Mesenchymal stem cell (in vitro differentiated cells and primary cell): ENCODE results near the gene ITGA2B.
"Not testable (repeated sequence)": the region's sequence is repeated elsewhere in the genome, so short reads cannot be mapped to it uniquely, and the experiment has no call there.

ENCODE experiments used
- DNase-seq: peaks from one replicate; pipeline ENCODE4 v3.0.0-alpha.2; 2013
- H2AFZ ChIP-seq: one replicate; pipeline ENCODE4 v1.6.1; 2013; ENCODE audit warnings: low read depth, mild to moderate bottlenecking, control low read depth, inconsistent platforms, low read length, moderate library complexity
- H2AK5ac ChIP-seq: 2 replicates; pipeline ENCODE4 v1.6.1; 2013; ENCODE audit warnings: low read length, moderate library complexity, mild to moderate bottlenecking, inconsistent platforms; ENCODE audit not compliant: severe bottlenecking
- H2BK120ac ChIP-seq: one replicate; pipeline ENCODE4 v1.6.1; 2013; ENCODE audit warnings: low read depth, mild to moderate bottlenecking, inconsistent platforms, low read length, moderate library complexity
- H2BK12ac ChIP-seq, 2 experiments: one replicate each; pipeline ENCODE4 v1.6.1; 2013; ENCODE audit warnings: inconsistent platforms in 2 of 2, low read length in 2 of 2, mild to moderate bottlenecking in 2 of 2, moderate library complexity in 2 of 2, control low read depth in 1 of 2
- H2BK15ac ChIP-seq: one replicate; pipeline ENCODE4 v1.6.1; 2013; ENCODE audit warnings: mild to moderate bottlenecking, low read depth, inconsistent platforms; ENCODE audit not compliant: poor library complexity, severe bottlenecking
- H2BK5ac ChIP-seq: 2 replicates; pipeline ENCODE4 v1.6.1; 2013; ENCODE audit warnings: low read depth, mild to moderate bottlenecking, low read length, control low read depth, inconsistent platforms; ENCODE audit not compliant: poor library complexity, severe bottlenecking
- H3K14ac ChIP-seq, 2 experiments: one replicate each; pipeline ENCODE4 v1.6.1; 2013; ENCODE audit warnings: inconsistent platforms in 2 of 2, low read length in 2 of 2, control low read depth in 1 of 2, mild to moderate bottlenecking in 1 of 2, moderate library complexity in 1 of 2
- H3K18ac ChIP-seq, 2 experiments: one replicate each; pipeline ENCODE4 v1.6.1; 2013; ENCODE audit warnings: inconsistent platforms in 2 of 2, low read length in 2 of 2, control low read depth in 1 of 2, low read depth in 1 of 2, mild to moderate bottlenecking in 1 of 2
- H3K23ac ChIP-seq, 2 experiments: one replicate each; pipeline ENCODE4 v1.6.1; 2013; ENCODE audit warnings: inconsistent platforms in 2 of 2, low read length in 2 of 2, mild to moderate bottlenecking in 2 of 2, moderate library complexity in 2 of 2, control low read depth in 1 of 2
- H3K27ac ChIP-seq: 2 replicates; pipeline ENCODE4 v1.5.1; 2013; ENCODE audit warnings: mild to moderate bottlenecking, moderate library complexity, low read length, control low read depth, inconsistent platforms; ENCODE audit not compliant: poor library complexity, severe bottlenecking
- H3K27me3 ChIP-seq, 2 experiments: 2 replicates each; pipeline versions ENCODE4 v1.6.1 to v1.7.0; 2013; ENCODE audit warnings: low read length in 2 of 2, mild to moderate bottlenecking in 2 of 2, moderate library complexity in 2 of 2, control low read depth in 1 of 2, inconsistent platforms in 1 of 2; ENCODE audit not compliant: control insufficient read depth in 1 of 2, insufficient read depth in 1 of 2
- H3K36me3 ChIP-seq, 2 experiments: 2 replicates each; pipeline versions ENCODE4 v1.6.1 to v1.7.0; 2013; ENCODE audit warnings: low read length in 2 of 2, control low read depth in 1 of 2, inconsistent platforms in 1 of 2, low read depth in 1 of 2, mild to moderate bottlenecking in 1 of 2; ENCODE audit not compliant: insufficient read depth in 2 of 2, control insufficient read depth in 1 of 2
- H3K4ac ChIP-seq, 2 experiments: one replicate each; pipeline ENCODE4 v1.6.1; 2013; ENCODE audit warnings: inconsistent platforms in 2 of 2, low read length in 2 of 2, mild to moderate bottlenecking in 2 of 2, moderate library complexity in 2 of 2, control low read depth in 1 of 2, low read depth in 1 of 2
- H3K4me1 ChIP-seq: 2 replicates; pipeline ENCODE4 v1.6.1; 2013; ENCODE audit warnings: low read depth, low read length, control low read depth; ENCODE audit not compliant: control insufficient read depth, insufficient read depth
- H3K4me2 ChIP-seq: 2 replicates; pipeline ENCODE4 v1.6.1; 2013; ENCODE audit warnings: low read length, mild to moderate bottlenecking, inconsistent platforms; ENCODE audit not compliant: poor library complexity, severe bottlenecking
- H3K4me3 ChIP-seq, 2 experiments: 2 replicates each; pipeline versions ENCODE4 v1.5.1 to v1.7.0; 2013; ENCODE audit warnings: low read length in 2 of 2, mild to moderate bottlenecking in 2 of 2, control low read depth in 1 of 2, low read depth in 1 of 2; ENCODE audit not compliant: insufficient read depth in 1 of 2
- H3K79me1 ChIP-seq: replicated peaks from 2 replicates; pipeline ENCODE4 v1.6.1; 2013; ENCODE audit warnings: mild to moderate bottlenecking, control low read depth, low read length, inconsistent platforms; ENCODE audit not compliant: poor library complexity, severe bottlenecking
- H3K9ac ChIP-seq: 2 replicates; pipeline ENCODE4 v1.7.0; 2013; ENCODE audit warnings: mild to moderate bottlenecking, low read length, moderate library complexity
- H3K9me3 ChIP-seq: 2 replicates; pipeline ENCODE4 v1.7.0; 2013; ENCODE audit warnings: mild to moderate bottlenecking, low read length; ENCODE audit not compliant: control insufficient read depth
- H4K8ac ChIP-seq: one replicate; pipeline ENCODE4 v1.6.1; 2013; ENCODE audit warnings: inconsistent platforms, mild to moderate bottlenecking, low read length, moderate library complexity
- H4K91ac ChIP-seq: one replicate; pipeline ENCODE4 v1.6.1; 2013; ENCODE audit warnings: mild to moderate bottlenecking, low read length, inconsistent platforms
- WGBS: methylation state at CpG from one replicate; pipeline ENCODE4 v1.1.7; 2013; ENCODE audit warnings: mixed read lengths; 5-methylcytosine and 5-hydroxymethylcytosine counted together

Gene ITGA2B

GRCh38 chr17:44348234-44348987, 41.0 kb downstream of the ITGA2B start:
- no peak overlapping the region for H2AK5ac ChIP-seq
- peak; percentile 40 for DNase-seq
- H3K4me2 ChIP-seq = no peak overlapping the region
- H3K27ac ChIP-seq = no peak overlapping the region
- H4K8ac ChIP-seq = no peak overlapping the region
- no peak overlapping the region for H3K23ac ChIP-seq
- H3K18ac ChIP-seq = peak overlapping the region in 1 of 2 experiments; percentile 30
- H3K4me1 ChIP-seq = peaks cover 17% of the 10 kb centered on the region
- H3K27me3 ChIP-seq = no peaks in the 10 kb centered on the region
- peak overlapping the region; percentile 5 for H3K9ac ChIP-seq
- H3K79me1 ChIP-seq = peaks cover 24% of the 10 kb centered on the region
- H2BK5ac ChIP-seq = no peak overlapping the region
- H2BK15ac ChIP-seq = no peak overlapping the region
- H3K4ac ChIP-seq = no peak overlapping the region
- H2BK12ac ChIP-seq = no peak overlapping the region
- H4K91ac ChIP-seq = no peak overlapping the region
- no peak overlapping the region for H3K14ac ChIP-seq
- H2BK120ac ChIP-seq = no peak overlapping the region
- H3K9me3 ChIP-seq = no peaks in the 10 kb centered on the region
- peaks cover 42 to 50% of the 10 kb centered on the region in 2 experiments for H3K36me3 ChIP-seq
- WGBS = 90% methylated on average over 9 of the region's 9 CpGs
- no peak overlapping the region for H2AFZ ChIP-seq
- no peak overlapping the region for H3K4me3 ChIP-seq

- WGBS = 94% methylated on average over 16 of the region's 18 CpGs
- not testable (repeated sequence) for H3K23ac ChIP-seq, H2BK5ac ChIP-seq, H4K91ac ChIP-seq, H3K9me3 ChIP-seq, DNase-seq, H3K27ac ChIP-seq, H2AFZ ChIP-seq, H3K18ac ChIP-seq, H3K4me3 ChIP-seq, H3K14ac ChIP-seq, H3K27me3 ChIP-seq, H2AK5ac ChIP-seq, H2BK15ac ChIP-seq, H2BK120ac ChIP-seq, H2BK12ac ChIP-seq, H4K8ac ChIP-seq, H3K4me2 ChIP-seq, H3K4ac ChIP-seq
- H3K79me1 ChIP-seq = peaks cover 24% of the 10 kb centered on the region
- H3K9ac ChIP-seq = peak overlapping the region; percentile 11
- peaks cover 17% of the 10 kb centered on the region for H3K4me1 ChIP-seq
- peaks cover 34 to 40% of the 10 kb centered on the region in 2 experiments for H3K36me3 ChIP-seq
Observed at GRCh38 chr17:44347206-44348055, 42.0 kb downstream of the ITGA2B start.

GRCh38 chr17:44346064-44346844, 43.2 kb downstream of the ITGA2B start:
- Histone ChIP-seq H3K36me3 (peaks cover 22 to 28% of the 10 kb centered on the region in 2 experiments), H3K79me1 (peaks cover 20% of the 10 kb centered on the region), H4K8ac (no peak overlapping the region), H3K27ac (no peak overlapping the region), H2BK5ac (no peak overlapping the region), H3K23ac (no peak overlapping the region), H3K4ac (no peak overlapping the region), H2BK120ac (no peak overlapping the region), H3K9me3 (no peaks in the 10 kb centered on the region), H3K27me3 (no peaks in the 10 kb centered on the region), H2AK5ac (no peak overlapping the region), H3K4me2 (peak overlapping the region; percentile 92), H3K18ac (no peak overlapping the region), H2AFZ (no peak overlapping the region), H3K14ac (peak overlapping the region in 1 of 2 experiments; percentile 29), H4K91ac (no peak overlapping the region), H2BK12ac (peak overlapping the region in 1 of 2 experiments; percentile 7), H2BK15ac (no peak overlapping the region), H3K9ac (peak overlapping the region; percentile 98), H3K4me3 (peak overlapping the region in 1 of 2 experiments; percentile 100), H3K4me1 (peaks cover 17% of the 10 kb centered on the region)
- no peak for DNase-seq
- 86% methylated on average over 12 of the region's 13 CpGs for WGBS
